Sigmoid colon (tissue), 4 donors: ENCODE data around the gene PTH1R.

Experiments used
- CTCF ChIP-seq, 4 experiments: fragments of 450-650 bp in 3 of 4; fragments of 200-600 bp in 1 of 4; IDR thresholded peaks; one replicate each; pipeline ENCODE4 v1.5.1; 2016 to 2019; ENCODE audit warnings: antibody characterized with exemption in 4 of 4, mild to moderate bottlenecking in 3 of 4, moderate library complexity in 2 of 4
- EP300 ChIP-seq, 4 donors: sonication (generic); formaldehyde crosslinking; IDR thresholded peaks; one replicate each; pipeline ENCODE4 v1.6.1; 2017; ENCODE audit warnings: antibody characterized with exemption in 4 of 4
- POLR2A ChIP-seq, 2 donors: fragments of 450-650 bp; IDR thresholded peaks; one replicate each; pipeline ENCODE4 v1.6.1; 2016; ENCODE audit warnings: antibody characterized with exemption in 2 of 2, mild to moderate bottlenecking in 2 of 2, moderate library complexity in 2 of 2

- TF ChIP-seq CTCF (IDR thresholded peaks at IDR 0.05) (no peak), EP300 (IDR thresholded peaks at IDR 0.05) (no peak), POLR2A (IDR thresholded peaks at IDR 0.05) (no peak)
Observed at GRCh38 chr3:46900007-46900292, 22.4 kb downstream of the PTH1R start.
